ENCODE results near the gene DNAJB2. TPM values are rescaled to one million over a fixed set of nuclear protein-coding genes. Genes with fewer than 3 reads are reported as not detected.

DNAJB2 gene
- total RNA-seq, 1 donor from 2014 or later, result 92.8 TPM

DNA sequence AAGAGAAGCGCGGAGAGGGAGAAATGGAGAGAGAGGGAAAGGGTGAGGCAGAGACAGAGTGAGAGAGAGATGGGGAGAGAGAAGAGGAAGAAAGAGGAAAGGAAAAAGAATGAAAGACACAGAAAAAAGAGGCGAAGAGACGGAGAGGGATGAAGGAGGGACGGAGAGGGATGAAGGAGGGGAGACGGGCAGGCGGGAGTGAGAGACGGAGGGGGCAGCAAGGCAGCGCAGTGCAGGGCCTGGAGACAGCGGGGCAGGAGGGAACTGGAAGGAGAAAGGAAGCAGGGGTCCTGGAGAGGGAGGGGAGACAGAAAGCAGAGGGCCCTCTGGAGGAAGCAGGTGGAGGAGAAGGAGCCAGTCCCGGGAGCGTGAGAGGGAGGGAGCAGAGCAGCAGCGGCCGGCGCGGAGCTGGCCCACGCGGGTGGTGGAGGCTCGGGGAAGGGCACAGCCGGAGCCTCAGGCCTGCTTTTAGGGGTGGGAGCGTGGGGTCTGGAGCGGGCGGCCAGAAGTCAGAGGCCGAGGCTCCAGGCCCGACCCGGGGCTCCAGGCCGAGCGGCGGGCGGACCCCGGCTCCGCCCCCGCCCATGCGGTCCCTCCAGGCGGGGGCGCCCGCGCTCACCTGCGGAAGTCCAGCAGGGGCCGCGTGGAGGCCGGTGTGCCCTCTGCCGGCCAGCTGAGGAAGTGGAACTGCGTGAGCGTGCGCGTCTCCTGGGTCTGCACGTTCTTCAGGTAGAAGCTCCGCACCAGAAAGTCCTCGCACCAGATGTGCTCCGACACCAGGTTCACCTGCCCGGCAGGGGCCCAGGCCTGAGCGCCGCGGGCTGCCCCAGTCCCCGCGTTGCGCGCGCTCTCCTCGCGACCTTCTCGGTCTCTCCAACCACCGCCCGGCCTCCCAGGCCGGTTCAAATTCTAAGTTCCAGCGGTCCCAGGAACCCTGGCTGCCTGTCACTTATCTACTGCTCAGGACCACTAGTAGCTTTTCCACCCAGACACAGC lies 15.5 kb downstream of the DNAJB2 start:
- peaks cover 6% of the 10 kb centered on the region for H3K4me1 ChIP-seq
- H3K27ac ChIP-seq, result peak overlapping the region; percentile 89
- H3K27me3 ChIP-seq, result no peaks in the 10 kb centered on the region
- H3K4me3 ChIP-seq, result peak overlapping the region; percentile 44 to 54
- TF ChIP-seq POLR2A (IDR thresholded peaks at IDR 0.05), result no peak
- TF ChIP-seq, protein P1, sequence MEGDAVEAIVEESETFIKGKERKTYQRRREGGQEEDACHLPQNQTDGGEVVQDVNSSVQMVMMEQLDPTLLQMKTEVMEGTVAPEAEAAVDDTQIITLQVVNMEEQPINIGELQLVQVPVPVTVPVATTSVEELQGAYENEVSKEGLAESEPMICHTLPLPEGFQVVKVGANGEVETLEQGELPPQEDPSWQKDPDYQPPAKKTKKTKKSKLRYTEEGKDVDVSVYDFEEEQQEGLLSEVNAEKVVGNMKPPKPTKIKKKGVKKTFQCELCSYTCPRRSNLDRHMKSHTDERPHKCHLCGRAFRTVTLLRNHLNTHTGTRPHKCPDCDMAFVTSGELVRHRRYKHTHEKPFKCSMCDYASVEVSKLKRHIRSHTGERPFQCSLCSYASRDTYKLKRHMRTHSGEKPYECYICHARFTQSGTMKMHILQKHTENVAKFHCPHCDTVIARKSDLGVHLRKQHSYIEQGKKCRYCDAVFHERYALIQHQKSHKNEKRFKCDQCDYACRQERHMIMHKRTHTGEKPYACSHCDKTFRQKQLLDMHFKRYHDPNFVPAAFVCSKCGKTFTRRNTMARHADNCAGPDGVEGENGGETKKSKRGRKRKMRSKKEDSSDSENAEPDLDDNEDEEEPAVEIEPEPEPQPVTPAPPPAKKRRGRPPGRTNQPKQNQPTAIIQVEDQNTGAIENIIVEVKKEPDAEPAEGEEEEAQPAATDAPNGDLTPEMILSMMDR (IDR thresholded peaks at IDR 0.05), result peak; percentile 99
- peak; percentile 54 to 57 for TF ChIP-seq POLR2AphosphoS5 (IDR thresholded peaks at IDR 0.05; ENCODE audit: insufficient read depth in 1 of 2, low read depth in 1 of 2)
- H3K36me3 ChIP-seq, result no peaks in the 10 kb centered on the region
- no peaks in the 10 kb centered on the region for H3K9me3 ChIP-seq
- intact Hi-C loops (cut with DNase I), result loop anchor here (1.0 to 5.0 kb wide), 2 partner anchors 15 to 127 kb away; partner anchors contain the start of gene DNAJB2
- peak in 1 of 2 donors; percentile 83 for DNase-seq (ENCODE audit: extremely low spot score in 2 of 2)

DNA sequence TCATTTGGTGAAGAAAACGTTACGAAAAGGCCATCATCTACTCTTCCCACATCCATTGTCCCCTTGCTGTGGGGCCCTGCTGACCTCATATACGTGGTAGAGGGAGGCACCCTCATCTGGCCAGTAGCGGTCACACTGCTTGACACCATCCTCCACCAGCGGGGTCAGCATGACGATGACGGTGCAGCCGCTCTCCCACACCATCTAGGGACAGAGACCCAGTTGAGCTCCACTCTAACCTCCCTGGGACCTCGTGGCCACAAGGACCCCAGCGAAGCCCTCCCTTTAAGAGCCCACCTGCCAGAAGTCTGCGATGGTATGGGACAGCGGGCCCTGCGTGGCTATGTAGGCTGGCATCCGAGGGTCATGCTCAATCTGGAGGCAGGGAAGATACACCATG lies 17.0 kb downstream of the DNAJB2 start:
- no peaks in the 10 kb centered on the region for H3K36me3 ChIP-seq
- H3K9me3 ChIP-seq, result no peaks in the 10 kb centered on the region
- DNase-seq (ENCODE audit: extremely low spot score in 2 of 2), result peak in 1 of 2 donors; percentile 60
- no peaks in the 10 kb centered on the region for H3K27me3 ChIP-seq
- H3K4me3 ChIP-seq, result no peak overlapping the region
- H3K4me1 ChIP-seq, result no peaks in the 10 kb centered on the region
- TF ChIP-seq, protein P1 (IDR thresholded peaks at IDR 0.05), result no peak
- no peak for TF ChIP-seq POLR2AphosphoS5 (IDR thresholded peaks at IDR 0.05; ENCODE audit: insufficient read depth in 1 of 2, low read depth in 1 of 2)
- TF ChIP-seq POLR2A (IDR thresholded peaks at IDR 0.05), result no peak
- intact Hi-C loops (cut with DNase I), result loop anchor here (5.0 kb wide), 1 partner anchor 129 kb away; no protein-coding TSS in a partner anchor
- no peak overlapping the region for H3K27ac ChIP-seq

DNA sequence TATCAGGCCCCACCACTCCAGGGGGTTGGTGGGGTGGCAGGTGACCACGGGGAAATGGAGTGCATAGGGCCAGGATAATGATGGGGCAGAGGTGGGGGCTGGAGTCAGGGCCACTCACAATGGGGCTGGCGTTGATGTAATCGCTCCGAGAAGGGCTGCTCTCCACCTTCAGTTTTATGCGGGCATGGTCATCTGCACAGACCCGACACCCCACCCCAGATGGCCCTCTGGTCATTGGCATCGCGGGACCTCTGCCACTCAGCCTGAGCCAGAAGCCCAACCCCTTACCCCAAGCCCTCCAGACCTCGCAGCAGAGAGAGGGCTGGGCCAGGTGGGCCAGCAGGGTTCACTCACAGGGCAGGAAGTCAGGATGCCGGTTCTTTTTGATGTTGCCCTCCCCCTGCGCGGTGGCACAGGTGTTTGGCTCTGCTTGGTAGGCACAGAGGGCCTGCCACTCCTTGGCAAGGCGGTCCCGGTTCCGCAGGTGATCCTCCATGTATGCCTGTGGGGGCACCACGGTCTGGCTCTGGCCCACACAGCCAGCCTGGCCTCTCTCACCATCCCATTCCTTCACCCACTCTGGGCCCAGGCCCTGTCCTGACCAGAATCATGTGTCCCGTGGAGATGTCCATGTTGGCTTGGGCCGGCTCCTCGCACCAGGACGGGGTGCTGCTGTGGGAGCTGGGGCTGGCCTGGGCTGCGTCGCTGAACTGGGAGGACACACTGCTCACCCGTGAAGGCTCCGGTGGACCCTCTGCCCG lies 17.6 kb downstream of the DNAJB2 start:
- no peaks in the 10 kb centered on the region for H3K9me3 ChIP-seq
- H3K4me1 ChIP-seq, result no peaks in the 10 kb centered on the region
- no peak overlapping the region for H3K27ac ChIP-seq
- intact Hi-C loops (cut with DNase I), result loop anchor here (5.0 kb wide), 1 partner anchor 130 kb away; no protein-coding TSS in a partner anchor
- no peaks in the 10 kb centered on the region for H3K27me3 ChIP-seq
- TF ChIP-seq POLR2AphosphoS5 (IDR thresholded peaks at IDR 0.05; ENCODE audit: insufficient read depth in 1 of 2, low read depth in 1 of 2) (no peak), POLR2A (IDR thresholded peaks at IDR 0.05) (no peak)
- TF ChIP-seq, protein P1 (IDR thresholded peaks at IDR 0.05), result no peak
- no peak overlapping the region for H3K4me3 ChIP-seq
- peak; percentile 76 to 93 for DNase-seq (ENCODE audit: extremely low spot score in 2 of 2)
- no peaks in the 10 kb centered on the region for H3K36me3 ChIP-seq

DNA sequence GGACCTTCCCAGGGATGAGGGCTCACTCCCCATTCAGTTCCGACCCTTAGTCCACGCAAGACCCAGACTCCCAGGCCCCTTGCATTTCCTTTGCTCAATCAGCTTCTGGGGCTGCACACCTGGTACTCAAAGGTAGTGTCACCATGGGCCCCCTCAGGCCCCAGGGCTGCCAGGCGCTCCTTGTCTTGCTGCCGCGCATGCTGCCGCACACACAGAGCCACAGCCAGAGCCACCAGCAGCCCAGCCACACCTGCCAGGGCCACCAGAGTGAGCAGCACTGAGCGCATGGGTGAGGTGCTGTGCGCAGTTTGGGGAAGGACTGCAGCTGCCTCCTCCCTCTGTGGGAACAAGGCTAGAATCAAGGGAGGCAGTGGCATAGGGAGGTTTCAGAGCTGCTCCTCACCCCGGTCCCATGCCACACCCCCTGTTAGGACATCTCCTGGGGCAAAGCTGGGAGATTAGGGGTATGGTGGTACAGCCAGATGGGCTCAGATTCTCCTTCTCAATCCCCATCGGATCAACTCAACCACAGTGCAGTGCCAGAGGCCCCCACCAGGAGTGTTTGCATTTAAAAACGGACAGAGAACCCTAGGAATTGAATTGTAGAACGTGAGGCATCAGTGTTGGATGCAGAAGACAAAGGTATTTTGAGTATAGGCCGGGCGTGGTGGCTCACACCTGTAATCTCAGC lies 18.7 kb downstream of the DNAJB2 start:
- TF ChIP-seq POLR2AphosphoS5 (IDR thresholded peaks at IDR 0.05; ENCODE audit: insufficient read depth in 1 of 2, low read depth in 1 of 2) (no peak), POLR2A (IDR thresholded peaks at IDR 0.05) (no peak)
- TF ChIP-seq, protein P1 (IDR thresholded peaks at IDR 0.05), result no peak
- no peaks in the 10 kb centered on the region for H3K36me3 ChIP-seq

More for the DNA sequence above, 18.7 kb downstream of the DNAJB2 start:
- Histone ChIP-seq H3K4me1 (no peaks in the 10 kb centered on the region), H3K4me3 (no peak overlapping the region), H3K27ac (no peak overlapping the region), H3K27me3 (no peaks in the 10 kb centered on the region), H3K9me3 (no peaks in the 10 kb centered on the region)
- DNase-seq (ENCODE audit: extremely low spot score in 2 of 2), result peak in 1 of 2 donors; percentile 77
- intact Hi-C loops (cut with DNase I), result loop anchor here (5.0 kb wide), 1 partner anchor 131 kb away; no protein-coding TSS in a partner anchor

Measured in vagina (tissue), 2 donors.